Measurements from ENCODE around the gene TPD52L2. TPM values are rescaled to one million over a fixed set of nuclear protein-coding genes. Genes with fewer than 3 reads are reported as not detected.

TPD52L2 gene
- total RNA-seq, 1 experiment from 2014 or later: 293 TPM

GRCh38 chr20:63837479-63837878 is 27.6 kb upstream of the TPD52L2 start:
- H3K36me3 Mint-ChIP-seq (ENCODE audit: insufficient read depth, unreplicated experiment): peaks cover 5% of the 10 kb centered on the region
- peaks cover 21% of the 10 kb centered on the region for H3K4me1 ChIP-seq
- peaks cover 19% of the 10 kb centered on the region for H3K4me1 Mint-ChIP-seq (ENCODE audit: low read depth, unreplicated experiment)
- CTCF ChIA-PET: no interaction called here
- no peak for TF ChIP-seq CTCF (IDR thresholded peaks at IDR 0.05; ENCODE audit: insufficient read depth in 1 of 2, low read depth in 1 of 2, low read length in 1 of 2, severe bottlenecking in 1 of 2, unreplicated experiment in 1 of 2)
- no peak overlapping the region for H3K4me3 Mint-ChIP-seq (ENCODE audit: unreplicated experiment)
- no peak overlapping the region for H3K27ac Mint-ChIP-seq (ENCODE audit: unreplicated experiment)
- intact Hi-C loops (cut with micrococcal nuclease; ENCODE audit: unreplicated experiment): no loop called here
- no TSS peak for BruUV-seq (replicated peaks)
- POLR2A ChIA-PET: no interaction called here
- H3K9me3 Mint-ChIP-seq (ENCODE audit: unreplicated experiment): no peaks in the 10 kb centered on the region
- no peak overlapping the region for H3K4me3 ChIP-seq (ENCODE audit: low read depth, low read length)
- no peaks in the 10 kb centered on the region for H3K36me3 ChIP-seq (ENCODE audit: control insufficient read depth, insufficient read depth, low read length)
- H3K27me3 ChIP-seq (replicated peaks; ENCODE audit: control insufficient read depth, insufficient read depth, low read length): peaks cover 2% of the 10 kb centered on the region; the same call in 1 of the 2 replicates
- no peak for DNase-seq
- no peaks in the 10 kb centered on the region for H3K9me3 ChIP-seq
- H3K27me3 Mint-ChIP-seq (ENCODE audit: insufficient read depth, unreplicated experiment): peaks cover 3% of the 10 kb centered on the region

- CTCF ChIA-PET: no interaction called here
- no peaks in the 10 kb centered on the region for H3K27me3 ChIP-seq (replicated peaks; ENCODE audit: control insufficient read depth, insufficient read depth, low read length)
- peaks cover 5% of the 10 kb centered on the region for H3K36me3 Mint-ChIP-seq (ENCODE audit: insufficient read depth, unreplicated experiment)
Observed at GRCh38 chr20:63839620-63840019, 25.4 kb upstream of the TPD52L2 start.

GRCh38 chr20:63840405-63840828 is 24.7 kb upstream of the TPD52L2 start:
- Mint-ChIP-seq H3K27ac (ENCODE audit: unreplicated experiment) (no peak overlapping the region), H3K9me3 (ENCODE audit: unreplicated experiment) (no peaks in the 10 kb centered on the region), H3K4me3 (ENCODE audit: unreplicated experiment) (no peak overlapping the region), H3K36me3 (ENCODE audit: insufficient read depth, unreplicated experiment) (peaks cover 4% of the 10 kb centered on the region), H3K4me1 (ENCODE audit: low read depth, unreplicated experiment) (peaks cover 10% of the 10 kb centered on the region), H3K27me3 (ENCODE audit: insufficient read depth, unreplicated experiment) (peaks cover 3% of the 10 kb centered on the region)
- DNase-seq: no peak
- CTCF ChIA-PET: no interaction called here
- Histone ChIP-seq H3K4me1 (peaks cover 7% of the 10 kb centered on the region), H3K4me3 (ENCODE audit: low read depth, low read length) (no peak overlapping the region), H3K36me3 (ENCODE audit: control insufficient read depth, insufficient read depth, low read length) (no peaks in the 10 kb centered on the region), H3K9me3 (no peaks in the 10 kb centered on the region), H3K27me3 (replicated peaks; ENCODE audit: control insufficient read depth, insufficient read depth, low read length) (no peaks in the 10 kb centered on the region)
- intact Hi-C loops (cut with micrococcal nuclease; ENCODE audit: unreplicated experiment): no loop called here
- no peak for TF ChIP-seq CTCF (IDR thresholded peaks at IDR 0.05; ENCODE audit: insufficient read depth in 1 of 2, low read depth in 1 of 2, low read length in 1 of 2, severe bottlenecking in 1 of 2, unreplicated experiment in 1 of 2)
- POLR2A ChIA-PET: no interaction called here
- no TSS peak for BruUV-seq (replicated peaks)

More at GRCh38 chr20:63839620-63840019, 25.4 kb upstream of the TPD52L2 start:
- TF ChIP-seq CTCF (IDR thresholded peaks at IDR 0.05; ENCODE audit: insufficient read depth in 1 of 2, low read depth in 1 of 2, low read length in 1 of 2, severe bottlenecking in 1 of 2, unreplicated experiment in 1 of 2): no peak
- BruUV-seq (replicated peaks): no TSS peak
- no peak overlapping the region for H3K4me3 ChIP-seq (ENCODE audit: low read depth, low read length)
- H3K9me3 ChIP-seq: no peaks in the 10 kb centered on the region
- Mint-ChIP-seq H3K9me3 (ENCODE audit: unreplicated experiment) (no peaks in the 10 kb centered on the region), H3K4me3 (ENCODE audit: unreplicated experiment) (no peak overlapping the region), H3K27ac (ENCODE audit: unreplicated experiment) (no peak overlapping the region), H3K4me1 (ENCODE audit: low read depth, unreplicated experiment) (peaks cover 18% of the 10 kb centered on the region), H3K27me3 (ENCODE audit: insufficient read depth, unreplicated experiment) (peaks cover 3% of the 10 kb centered on the region)
- H3K36me3 ChIP-seq (ENCODE audit: control insufficient read depth, insufficient read depth, low read length): no peaks in the 10 kb centered on the region
- no peak for DNase-seq
- peaks cover 13% of the 10 kb centered on the region for H3K4me1 ChIP-seq
- POLR2A ChIA-PET: no interaction called here
- intact Hi-C loops (cut with micrococcal nuclease; ENCODE audit: unreplicated experiment): no loop called here
